Activated CD4-positive, alpha-beta memory T cell treated with anti-CD3 and anti-CD28 coated beads for 36 hours (primary cell): ENCODE results near the gene IGFBP4. TPM values are rescaled to one million over a fixed set of nuclear protein-coding genes. Genes with fewer than 3 reads are reported as not detected.

ENCODE experiments used
- CTCF ChIA-PET: fragments of 350-600 bp; sonication (Branson Sonifier 250); formaldehyde crosslinking; loops from one replicate; lab custom pipeline; 2021; ENCODE audit warnings: antibody characterized with exemption, inconsistent platforms; lab: Charles Lee
- POLR2A ChIA-PET: fragments of 350-600 bp; sonication (Branson Sonifier 250); formaldehyde crosslinking; loops from one replicate; lab custom pipeline; 2021; ENCODE audit warnings: antibody characterized with exemption; lab: Charles Lee
- DNase-seq: peaks from one replicate; pipeline ENCODE4 v3.0.0-alpha.2; 2020
- H3K27ac Mint-ChIP-seq: one replicate; pipeline ENCODE4 v1.8.0; 2021; ENCODE audit warnings: mixed read lengths
- H3K27me3 Mint-ChIP-seq: one replicate; pipeline ENCODE4 v1.8.0; 2021; ENCODE audit warnings: mixed read lengths
- H3K36me3 Mint-ChIP-seq: one replicate; pipeline ENCODE4 v1.8.0; 2021; ENCODE audit warnings: mixed read lengths
- H3K4me1 Mint-ChIP-seq: one replicate; pipeline ENCODE4 v1.8.0; 2021; ENCODE audit warnings: low read depth, mixed read lengths
- H3K4me3 Mint-ChIP-seq: one replicate; pipeline ENCODE4 v1.8.0; 2021; ENCODE audit warnings: mild to moderate bottlenecking, mixed read lengths
- H3K9me3 Mint-ChIP-seq: one replicate; pipeline ENCODE4 v1.8.0; 2021; ENCODE audit warnings: mixed read lengths
- intact Hi-C: fragments of 100-400 bp; cut with micrococcal nuclease; formaldehyde crosslinking; loops from one replicate; pipeline ENCODE4 v1.15.1; 2023
- total RNA-seq, 2 experiments: library from RNA; stranded (reverse); gene quantifications; one replicate each; pipeline ENCODE4 v1.2.3, GENCODE V29; 2021

IGFBP4 gene
- total RNA-seq, 2 experiments from 2014 or later = 14.6 to 15.5 TPM

GRCh38 chr17:40447148-40447644 lies 3.9 kb downstream of the IGFBP4 start:
- no peak overlapping the region for H3K4me3 Mint-ChIP-seq
- ChIA-PET POLR2A (interaction anchor here (0.7 to 1.4 kb wide), 3 partner anchors 9 to 201 kb away, joined by 3 to 6 read pairs (median 3); no protein-coding TSS in a partner anchor), CTCF (interaction anchor here (1.1 to 5.8 kb wide), 8 partner anchors 9 to 113 kb away, joined by 3 to 42 read pairs (median 7); partner anchors contain the start of gene TOP2A)
- H3K27me3 Mint-ChIP-seq = peaks cover 1% of the 10 kb centered on the region
- intact Hi-C loops = no loop called here
- H3K27ac Mint-ChIP-seq = no peak overlapping the region
- H3K36me3 Mint-ChIP-seq = no peaks in the 10 kb centered on the region
- H3K4me1 Mint-ChIP-seq = peaks cover 47% of the 10 kb centered on the region
- no peak for DNase-seq
- H3K9me3 Mint-ChIP-seq = no peaks in the 10 kb centered on the region

DNA sequence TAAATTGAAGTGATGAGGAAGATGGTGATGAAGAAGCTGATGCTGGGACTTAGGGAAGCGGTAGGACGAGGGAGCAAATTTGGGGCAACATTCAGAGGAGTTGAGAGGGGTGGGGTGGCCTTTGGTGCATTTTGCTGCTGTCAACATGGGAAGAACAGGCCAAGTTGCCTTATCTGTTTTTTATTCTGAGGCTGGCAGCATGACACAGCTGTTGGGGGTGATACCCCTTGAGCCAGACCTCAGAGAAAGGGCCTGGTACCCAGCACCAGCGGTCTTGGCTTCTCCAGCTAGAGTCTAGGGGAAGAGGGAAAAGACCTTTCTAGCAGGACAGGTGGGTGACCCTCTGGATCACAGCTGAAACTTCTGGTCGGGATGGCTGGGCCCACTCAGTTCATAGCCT lies 4.6 kb downstream of the IGFBP4 start:
- H3K27ac Mint-ChIP-seq = no peak overlapping the region
- H3K27me3 Mint-ChIP-seq = peaks cover 1% of the 10 kb centered on the region
- no peak overlapping the region for H3K4me3 Mint-ChIP-seq
- intact Hi-C loops = no loop called here
- DNase-seq = no peak
- H3K36me3 Mint-ChIP-seq = no peaks in the 10 kb centered on the region
- ChIA-PET CTCF (interaction anchor here (1.1 to 5.8 kb wide), 8 partner anchors 8 to 113 kb away, joined by 3 to 42 read pairs (median 7); partner anchors contain the start of gene TOP2A), POLR2A (interaction anchor here (0.7 to 1.4 kb wide), 3 partner anchors 8 to 201 kb away, joined by 3 to 6 read pairs (median 3); no protein-coding TSS in a partner anchor)
- H3K4me1 Mint-ChIP-seq = peaks cover 47% of the 10 kb centered on the region
- H3K9me3 Mint-ChIP-seq = no peaks in the 10 kb centered on the region

DNA sequence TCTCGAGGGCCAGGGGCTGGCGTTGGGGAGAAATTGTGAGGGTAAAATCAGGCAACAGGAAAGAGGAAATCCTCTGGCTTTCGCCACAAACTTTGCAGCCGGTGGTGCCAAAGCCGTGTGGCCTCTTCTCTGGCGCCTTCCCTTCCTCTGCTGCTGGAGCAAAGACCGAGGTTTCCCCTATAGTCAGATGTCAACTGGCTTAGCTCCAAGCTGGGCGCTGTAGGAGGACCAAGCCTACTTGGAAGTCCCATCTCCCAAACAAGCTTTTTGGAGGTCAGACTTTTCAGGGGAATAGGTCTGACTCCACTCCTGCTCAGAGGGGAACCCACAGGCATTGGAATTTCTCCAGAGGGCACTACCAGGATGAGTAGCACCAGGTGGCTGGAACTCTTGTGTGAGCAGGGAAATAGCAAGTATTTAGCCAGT lies 5.0 kb downstream of the IGFBP4 start:
- DNase-seq = no peak
- H3K4me1 Mint-ChIP-seq = peaks cover 47% of the 10 kb centered on the region
- H3K9me3 Mint-ChIP-seq = no peaks in the 10 kb centered on the region
- no peak overlapping the region for H3K4me3 Mint-ChIP-seq
- ChIA-PET CTCF (interaction anchor here (0.9 to 5.8 kb wide), 7 partner anchors 28 to 112 kb away, joined by 3 to 42 read pairs (median 7); partner anchors contain the start of gene TOP2A), POLR2A (interaction anchor here (1.4 kb wide), 1 partner anchor 8 kb away, joined by 6 read pairs; no protein-coding TSS in a partner anchor)
- intact Hi-C loops = no loop called here
- peaks cover 1% of the 10 kb centered on the region for H3K27me3 Mint-ChIP-seq
- H3K36me3 Mint-ChIP-seq = no peaks in the 10 kb centered on the region
- no peak overlapping the region for H3K27ac Mint-ChIP-seq

DNA sequence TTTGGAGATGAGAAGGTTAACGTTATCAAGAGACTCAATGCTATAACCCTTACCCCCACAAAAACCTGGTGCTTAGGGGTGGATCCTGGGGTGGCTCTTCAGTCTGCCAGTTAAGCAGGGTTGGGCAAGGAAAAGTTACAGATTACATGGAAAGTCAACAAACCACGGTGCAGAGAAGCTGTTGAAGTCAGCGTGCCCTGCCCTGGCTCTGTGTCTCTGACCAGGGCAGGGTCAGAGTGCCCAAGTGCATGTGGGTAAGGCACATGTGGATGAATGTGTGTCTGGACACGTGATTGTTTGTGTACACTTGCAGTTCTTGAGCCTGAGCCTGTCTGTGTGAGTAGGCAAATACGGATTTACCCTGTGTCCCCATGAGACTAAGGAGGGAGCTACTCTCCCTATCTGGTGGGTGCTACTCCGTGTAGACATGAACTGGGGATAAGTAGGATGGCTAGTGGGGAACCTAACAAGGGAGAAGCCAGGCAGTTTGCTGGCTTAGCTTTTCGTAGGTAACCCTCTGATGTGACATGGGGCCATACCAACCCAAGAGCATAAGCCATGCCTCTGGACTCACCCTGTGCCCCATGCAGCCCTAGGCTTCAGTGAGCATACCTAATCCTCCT lies 5.5 kb downstream of the IGFBP4 start:
- Mint-ChIP-seq H3K9me3 (no peaks in the 10 kb centered on the region), H3K4me3 (no peak overlapping the region), H3K36me3 (no peaks in the 10 kb centered on the region), H3K27me3 (peaks cover 1% of the 10 kb centered on the region), H3K4me1 (peaks cover 46% of the 10 kb centered on the region), H3K27ac (no peak overlapping the region)
- intact Hi-C loops = no loop called here
- POLR2A ChIA-PET = no interaction called here
- no peak for DNase-seq
- CTCF ChIA-PET = interaction anchor here (0.7 to 5.8 kb wide), 8 partner anchors 28 to 1113 kb away, joined by 3 to 42 read pairs (median 8); partner anchors contain the start of gene TOP2A

DNA sequence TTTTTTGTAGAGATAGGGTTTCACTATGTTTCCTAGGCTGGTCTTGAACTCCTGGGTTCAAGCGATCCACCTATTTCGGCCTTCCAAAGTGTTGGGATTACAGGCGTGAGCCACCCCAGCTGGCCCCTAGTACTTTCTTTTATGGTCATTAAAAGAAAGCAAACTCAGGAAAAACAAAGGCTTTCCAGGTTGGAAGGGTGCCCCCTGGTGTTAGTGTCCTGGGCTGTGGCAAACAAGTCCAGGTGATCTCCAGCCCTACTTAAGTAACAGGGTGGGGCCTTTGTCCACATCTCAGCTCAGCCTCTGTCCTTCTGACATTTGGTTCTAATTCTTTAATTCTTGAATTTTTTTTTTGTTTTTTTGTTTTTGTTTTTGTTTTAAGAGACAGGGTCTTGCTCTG lies 6.9 kb downstream of the IGFBP4 start:
- H3K27ac Mint-ChIP-seq = no peak overlapping the region
- intact Hi-C loops = loop anchor here (1.0 kb wide), 1 partner anchor 92 kb away; no protein-coding TSS in a partner anchor
- no peaks in the 10 kb centered on the region for H3K27me3 Mint-ChIP-seq
- peak; percentile 55 for DNase-seq
- H3K4me3 Mint-ChIP-seq = no peak overlapping the region
- peaks cover 32% of the 10 kb centered on the region for H3K4me1 Mint-ChIP-seq
- no peaks in the 10 kb centered on the region for H3K9me3 Mint-ChIP-seq
- ChIA-PET CTCF (interaction anchor here (0.7 to 5.8 kb wide), 14 partner anchors 13 to 1417 kb away, joined by 3 to 42 read pairs (median 4); no protein-coding TSS in a partner anchor), POLR2A (interaction anchor here (0.6 kb wide), 2 partner anchors 66 to 101 kb away, joined by 3 to 4 read pairs; no protein-coding TSS in a partner anchor)
- peaks cover under 1% of the 10 kb centered on the region for H3K36me3 Mint-ChIP-seq

DNA sequence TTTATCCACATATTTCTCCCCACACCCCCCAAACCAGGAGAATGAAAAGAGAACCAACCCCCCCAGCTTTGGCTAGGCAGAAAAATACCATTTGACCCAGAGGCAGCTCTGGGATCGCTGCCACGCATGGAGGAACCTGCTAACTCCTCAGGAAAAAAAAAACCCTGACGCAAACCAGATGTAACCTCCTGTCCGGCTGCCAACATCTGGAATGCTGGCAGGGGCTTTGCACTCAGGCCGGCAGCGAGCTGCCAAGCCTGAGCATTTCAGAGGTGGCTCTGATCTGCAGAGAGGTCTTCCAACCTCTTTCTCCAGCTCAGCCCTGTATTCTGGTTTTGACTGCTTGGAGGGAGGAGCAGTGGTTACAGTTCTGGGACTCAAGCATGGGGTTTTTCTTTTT lies 8.2 kb downstream of the IGFBP4 start:
- ChIA-PET POLR2A (no interaction called here), CTCF (interaction anchor here (1.5 to 5.8 kb wide), 4 partner anchors 82 to 109 kb away, joined by 6 to 42 read pairs (median 11); no protein-coding TSS in a partner anchor)
- H3K36me3 Mint-ChIP-seq = peaks cover 1% of the 10 kb centered on the region
- intact Hi-C loops = no loop called here
- H3K9me3 Mint-ChIP-seq = no peaks in the 10 kb centered on the region
- no peak overlapping the region for H3K4me3 Mint-ChIP-seq
- H3K27ac Mint-ChIP-seq = no peak overlapping the region
- no peak for DNase-seq
- H3K27me3 Mint-ChIP-seq = no peaks in the 10 kb centered on the region
- H3K4me1 Mint-ChIP-seq = peaks cover 26% of the 10 kb centered on the region

GRCh38 chr17:40452216-40452787 lies 9.1 kb downstream of the IGFBP4 start:
- Mint-ChIP-seq H3K27me3 (no peaks in the 10 kb centered on the region), H3K36me3 (peaks cover 1% of the 10 kb centered on the region), H3K9me3 (no peaks in the 10 kb centered on the region), H3K4me3 (no peak overlapping the region), H3K27ac (peak overlapping the region; percentile 39), H3K4me1 (peaks cover 23% of the 10 kb centered on the region)
- peak; percentile 41 for DNase-seq
- ChIA-PET POLR2A (no interaction called here), CTCF (interaction anchor here (0.7 to 3.4 kb wide), 3 partner anchors 26 to 108 kb away, joined by 3 to 16 read pairs (median 6); no protein-coding TSS in a partner anchor)
- intact Hi-C loops = no loop called here

- H3K36me3 Mint-ChIP-seq = peaks cover 1% of the 10 kb centered on the region
- POLR2A ChIA-PET = no interaction called here
- CTCF ChIA-PET = no interaction called here
- H3K4me3 Mint-ChIP-seq = no peak overlapping the region
- DNase-seq = no peak
- H3K27ac Mint-ChIP-seq = no peak overlapping the region
- no peaks in the 10 kb centered on the region for H3K27me3 Mint-ChIP-seq
- intact Hi-C loops = no loop called here
- peaks cover 18% of the 10 kb centered on the region for H3K4me1 Mint-ChIP-seq
- H3K9me3 Mint-ChIP-seq = no peaks in the 10 kb centered on the region
These were observed 9.7 kb downstream of the IGFBP4 start for GRCh38 chr17:40452921-40453378.

- intact Hi-C loops = no loop called here
- Mint-ChIP-seq H3K4me3 (no peak overlapping the region), H3K36me3 (peaks cover 1% of the 10 kb centered on the region), H3K27me3 (no peaks in the 10 kb centered on the region), H3K4me1 (peaks cover 7% of the 10 kb centered on the region), H3K27ac (peak overlapping the region; percentile 33), H3K9me3 (no peaks in the 10 kb centered on the region)
- CTCF ChIA-PET = interaction anchor here (2.0 to 4.0 kb wide), 2 partner anchors 22 to 79 kb away, joined by 8 to 24 read pairs; no protein-coding TSS in a partner anchor
- POLR2A ChIA-PET = no interaction called here
- DNase-seq = no peak
These were observed 10.8 kb downstream of the IGFBP4 start for GRCh38 chr17:40453881-40454612.

GRCh38 chr17:40454613-40454995 lies 11.4 kb downstream of the IGFBP4 start:
- ChIA-PET POLR2A (no interaction called here), CTCF (interaction anchor here (1.0 to 4.0 kb wide), 5 partner anchors 11 to 96 kb away, joined by 3 to 24 read pairs (median 5); no protein-coding TSS in a partner anchor)
- H3K9me3 Mint-ChIP-seq = no peaks in the 10 kb centered on the region
- H3K36me3 Mint-ChIP-seq = peaks cover 1% of the 10 kb centered on the region
- no peak overlapping the region for H3K27ac Mint-ChIP-seq
- intact Hi-C loops = no loop called here
- no peaks in the 10 kb centered on the region for H3K27me3 Mint-ChIP-seq
- peaks cover 7% of the 10 kb centered on the region for H3K4me1 Mint-ChIP-seq
- H3K4me3 Mint-ChIP-seq = no peak overlapping the region
- DNase-seq = no peak

GRCh38 chr17:40456396-40456951 lies 13.2 kb downstream of the IGFBP4 start:
- POLR2A ChIA-PET = interaction anchor here (1.4 kb wide), 1 partner anchor 9 kb away, joined by 6 read pairs; no protein-coding TSS in a partner anchor
- Mint-ChIP-seq H3K27me3 (no peaks in the 10 kb centered on the region), H3K9me3 (no peaks in the 10 kb centered on the region), H3K36me3 (peaks cover 1% of the 10 kb centered on the region), H3K27ac (no peak overlapping the region), H3K4me3 (no peak overlapping the region), H3K4me1 (peaks cover 7% of the 10 kb centered on the region)
- CTCF ChIA-PET = interaction anchor here (0.8 to 4.0 kb wide), 4 partner anchors 10 to 104 kb away, joined by 4 to 24 read pairs (median 6); no protein-coding TSS in a partner anchor
- DNase-seq = no peak
- intact Hi-C loops = no loop called here
